PC-9 (cell line): ENCODE results near the gene OPRM1.

Source experiments
- EZH2 ChIP-seq: fragments of 200-600 bp; sonication (generic); IDR thresholded peaks from 2 replicates; pipeline ENCODE4 v1.8.0; 2017; ENCODE audit warnings: antibody characterized with exemption, low read depth
- TF ChIP-seq, protein P1 (sequence below): fragments of 200-600 bp; sonication (generic); conservative IDR thresholded peaks from 2 replicates; pipeline ENCODE4 v1.6.1; 2017; ENCODE audit warnings: mixed run types, antibody characterized with exemption, mild to moderate bottlenecking, moderate library complexity

DNA sequence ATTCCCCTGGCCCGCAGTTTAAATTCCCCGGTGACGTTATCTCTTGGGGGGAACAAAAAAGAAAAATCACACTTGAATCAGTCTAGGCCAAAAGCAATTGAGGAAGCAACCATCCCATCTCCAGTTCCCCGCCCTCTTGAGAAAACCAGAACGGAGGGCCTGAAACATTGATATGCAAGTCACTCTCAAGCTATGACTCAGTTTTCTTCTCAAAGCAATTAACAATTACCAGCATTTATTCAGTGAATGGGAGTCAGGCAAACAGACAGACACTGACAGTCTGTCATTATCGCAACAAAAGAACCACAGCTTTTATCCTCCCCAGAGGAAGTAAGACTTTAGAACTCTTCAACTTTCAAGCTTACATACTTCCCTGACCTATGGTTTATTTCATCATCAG lies 100.9 kb downstream of the OPRM1 start:
- TF ChIP-seq, protein P1, sequence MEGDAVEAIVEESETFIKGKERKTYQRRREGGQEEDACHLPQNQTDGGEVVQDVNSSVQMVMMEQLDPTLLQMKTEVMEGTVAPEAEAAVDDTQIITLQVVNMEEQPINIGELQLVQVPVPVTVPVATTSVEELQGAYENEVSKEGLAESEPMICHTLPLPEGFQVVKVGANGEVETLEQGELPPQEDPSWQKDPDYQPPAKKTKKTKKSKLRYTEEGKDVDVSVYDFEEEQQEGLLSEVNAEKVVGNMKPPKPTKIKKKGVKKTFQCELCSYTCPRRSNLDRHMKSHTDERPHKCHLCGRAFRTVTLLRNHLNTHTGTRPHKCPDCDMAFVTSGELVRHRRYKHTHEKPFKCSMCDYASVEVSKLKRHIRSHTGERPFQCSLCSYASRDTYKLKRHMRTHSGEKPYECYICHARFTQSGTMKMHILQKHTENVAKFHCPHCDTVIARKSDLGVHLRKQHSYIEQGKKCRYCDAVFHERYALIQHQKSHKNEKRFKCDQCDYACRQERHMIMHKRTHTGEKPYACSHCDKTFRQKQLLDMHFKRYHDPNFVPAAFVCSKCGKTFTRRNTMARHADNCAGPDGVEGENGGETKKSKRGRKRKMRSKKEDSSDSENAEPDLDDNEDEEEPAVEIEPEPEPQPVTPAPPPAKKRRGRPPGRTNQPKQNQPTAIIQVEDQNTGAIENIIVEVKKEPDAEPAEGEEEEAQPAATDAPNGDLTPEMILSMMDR = no peak
- no peak for TF ChIP-seq EZH2
